ENCODE data around the gene BMF.

The BMF gene

GRCh38 chr15:40070166-40070557 lies 38.5 kb downstream of the BMF start:
- H3K4me3 ChIP-seq (replicated peaks in 1 of 2; ENCODE audit: low read depth in 2 of 2, low read length in 2 of 2), result no peak overlapping the region
- DNase-seq (ENCODE audit: low read depth in 2 of 2), result no peak
- TF ChIP-seq CTCF (IDR thresholded peaks at IDR 0.05; ENCODE audit: low read depth, low read length), result no peak

GRCh38 chr15:40069178-40070165 lies 39.2 kb downstream of the BMF start:
- no peak for TF ChIP-seq CTCF (IDR thresholded peaks at IDR 0.05; ENCODE audit: low read depth, low read length)
- DNase-seq (ENCODE audit: low read depth in 2 of 2), result peak; percentile 56 to 85
- H3K4me3 ChIP-seq (replicated peaks in 1 of 2; ENCODE audit: low read depth in 2 of 2, low read length in 2 of 2), result no peak overlapping the region

GRCh38 chr15:40067921-40068624 lies 40.6 kb downstream of the BMF start:
- TF ChIP-seq CTCF (IDR thresholded peaks at IDR 0.05; ENCODE audit: low read depth, low read length), result no peak
- no peak overlapping the region for H3K4me3 ChIP-seq (replicated peaks in 1 of 2; ENCODE audit: low read depth in 2 of 2, low read length in 2 of 2)
- DNase-seq (ENCODE audit: low read depth in 2 of 2), result peak in 1 of 2 donors; percentile 39

- TF ChIP-seq CTCF (IDR thresholded peaks at IDR 0.05; ENCODE audit: low read depth, low read length), result no peak
- DNase-seq (ENCODE audit: low read depth in 2 of 2), result no peak
- no peak overlapping the region for H3K4me3 ChIP-seq (replicated peaks in 1 of 2; ENCODE audit: low read depth in 2 of 2, low read length in 2 of 2)
These were observed 42.1 kb downstream of the BMF start for GRCh38 chr15:40066589-40066988.

- DNase-seq (ENCODE audit: low read depth in 2 of 2), result no peak
- no peak overlapping the region for H3K4me3 ChIP-seq (replicated peaks in 1 of 2; ENCODE audit: low read depth in 2 of 2, low read length in 2 of 2)
- no peak for TF ChIP-seq CTCF (IDR thresholded peaks at IDR 0.05; ENCODE audit: low read depth, low read length)
These were observed 43.5 kb downstream of the BMF start for GRCh38 chr15:40065166-40065565.

GRCh38 chr15:40064231-40064894 lies 44.3 kb downstream of the BMF start:
- no peak overlapping the region for H3K4me3 ChIP-seq (replicated peaks in 1 of 2; ENCODE audit: low read depth in 2 of 2, low read length in 2 of 2)
- no peak for TF ChIP-seq CTCF (IDR thresholded peaks at IDR 0.05; ENCODE audit: low read depth, low read length)
- DNase-seq (ENCODE audit: low read depth in 2 of 2), result peak; percentile 56 to 96

All from cardiac fibroblast (primary cell).